ENCODE measurements around the gene CAMTA1.

CAMTA1 gene

DNA sequence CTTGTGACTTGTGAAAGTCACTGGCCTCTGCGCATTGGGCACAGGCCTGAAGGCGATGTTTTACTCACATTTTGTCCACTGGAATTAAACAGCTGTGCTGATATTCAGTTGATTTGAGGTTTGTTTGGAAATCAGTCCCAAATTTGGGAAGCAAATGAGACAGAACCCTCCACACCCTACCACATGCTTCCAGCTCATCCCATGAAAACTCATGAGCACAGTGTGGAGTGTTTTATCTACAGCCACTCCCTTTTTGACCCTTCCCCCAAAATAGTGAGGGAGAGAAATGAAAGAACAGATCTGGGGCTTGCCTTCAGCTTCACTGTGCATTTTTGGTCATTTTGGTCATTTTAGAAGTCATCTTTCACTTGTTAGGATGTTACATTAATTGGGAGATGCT is 101.3 kb downstream of the CAMTA1 start:
- Histone ChIP-seq H3K79me2 (ENCODE audit: insufficient read depth, low read length) (no peaks in the 10 kb centered on the region), H3K9ac (ENCODE audit: low read depth, low read length) (no peak overlapping the region), H3K27ac (ENCODE audit: low read length) (no peak overlapping the region), H2AFZ (ENCODE audit: low read depth, low read length) (no peak overlapping the region), H3K4me3 (ENCODE audit: low read depth in 1 of 2, low read length in 2 of 2) (no peak overlapping the region), H3K4me1 (ENCODE audit: insufficient read depth, low read length) (no peaks in the 10 kb centered on the region), H4K20me1 (ENCODE audit: insufficient read depth, low read length) (peaks cover 11% of the 10 kb centered on the region; the same call in 1 of the 2 replicates), H3K9me3 (ENCODE audit: insufficient read depth, low read length, severe bottlenecking) (no peaks in the 10 kb centered on the region), H3K4me2 (ENCODE audit: insufficient read depth, low read length) (no peak overlapping the region), H3K36me3 (ENCODE audit: insufficient read depth, low read length) (0 out of 2 replicates have a peak, but pooled peaks cover 13% of the 10 kb centered on the region), H3K27me3 (ENCODE audit: insufficient read depth, low read length, poor library complexity) (no peaks in the 10 kb centered on the region)
- TF ChIP-seq EZH2 (IDR thresholded peaks at IDR 0.05; ENCODE audit: borderline replicate concordance, low read depth, low read length, severe bottlenecking), result no peak
- TF ChIP-seq CTCF (IDR thresholded peaks at IDR 0.05; ENCODE audit: borderline replicate concordance, extremely low read depth, low read length, poor library complexity, severe bottlenecking), result no peak
- DNase-seq, result no peak
- ATAC-seq (ENCODE audit: insufficient read depth, low read depth), result no peak

- Histone ChIP-seq H3K9me3 (ENCODE audit: insufficient read depth, low read length, severe bottlenecking) (no peaks in the 10 kb centered on the region), H3K27me3 (ENCODE audit: insufficient read depth, low read length, poor library complexity) (no peaks in the 10 kb centered on the region), H2AFZ (ENCODE audit: low read depth, low read length) (no peak overlapping the region), H3K4me3 (ENCODE audit: low read depth in 1 of 2, low read length in 2 of 2) (no peak overlapping the region), H3K27ac (ENCODE audit: low read length) (no peak overlapping the region), H3K9ac (ENCODE audit: low read depth, low read length) (no peak overlapping the region), H3K36me3 (ENCODE audit: insufficient read depth, low read length) (0 out of 2 replicates have a peak, but pooled peaks cover 13% of the 10 kb centered on the region), H3K79me2 (ENCODE audit: insufficient read depth, low read length) (no peaks in the 10 kb centered on the region), H3K4me2 (ENCODE audit: insufficient read depth, low read length) (no peak overlapping the region), H4K20me1 (ENCODE audit: insufficient read depth, low read length) (peaks cover 11% of the 10 kb centered on the region; the same call in 1 of the 2 replicates), H3K4me1 (ENCODE audit: insufficient read depth, low read length) (no peaks in the 10 kb centered on the region)
- ATAC-seq (ENCODE audit: insufficient read depth, low read depth) (no peak), DNase-seq (no peak)
- no peak for TF ChIP-seq CTCF (IDR thresholded peaks at IDR 0.05; ENCODE audit: borderline replicate concordance, extremely low read depth, low read length, poor library complexity, severe bottlenecking)
- TF ChIP-seq EZH2 (IDR thresholded peaks at IDR 0.05; ENCODE audit: borderline replicate concordance, low read depth, low read length, severe bottlenecking), result no peak
Observed at GRCh38 chr1:6888268-6888667, 103.0 kb downstream of the CAMTA1 start.

- no peaks in the 10 kb centered on the region for H3K4me1 ChIP-seq (ENCODE audit: insufficient read depth, low read length)
- H2AFZ ChIP-seq (ENCODE audit: low read depth, low read length), result no peak overlapping the region
- no peaks in the 10 kb centered on the region for H3K79me2 ChIP-seq (ENCODE audit: insufficient read depth, low read length)
- no peak overlapping the region for H3K4me2 ChIP-seq (ENCODE audit: insufficient read depth, low read length)
- no peak overlapping the region for H3K4me3 ChIP-seq (ENCODE audit: low read depth in 1 of 2, low read length in 2 of 2)
- no peaks in the 10 kb centered on the region for H3K27me3 ChIP-seq (ENCODE audit: insufficient read depth, low read length, poor library complexity)
- H4K20me1 ChIP-seq (ENCODE audit: insufficient read depth, low read length), result peaks cover 11% of the 10 kb centered on the region; the same call in 1 of the 2 replicates
- no peak overlapping the region for H3K27ac ChIP-seq (ENCODE audit: low read length)
- DNase-seq (no peak), ATAC-seq (ENCODE audit: insufficient read depth, low read depth) (no peak)
- 0 out of 2 replicates have a peak, but pooled peaks cover 13% of the 10 kb centered on the region for H3K36me3 ChIP-seq (ENCODE audit: insufficient read depth, low read length)
- H3K9ac ChIP-seq (ENCODE audit: low read depth, low read length), result no peak overlapping the region
- no peak for TF ChIP-seq CTCF (IDR thresholded peaks at IDR 0.05; ENCODE audit: borderline replicate concordance, extremely low read depth, low read length, poor library complexity, severe bottlenecking)
- no peak for TF ChIP-seq EZH2 (IDR thresholded peaks at IDR 0.05; ENCODE audit: borderline replicate concordance, low read depth, low read length, severe bottlenecking)
- H3K9me3 ChIP-seq (ENCODE audit: insufficient read depth, low read length, severe bottlenecking), result no peaks in the 10 kb centered on the region
Observed at GRCh38 chr1:6888870-6889269, 103.6 kb downstream of the CAMTA1 start.

Data from DND-41 (cell line).